Vagina (tissue), 2 donors: ENCODE results near the gene ASB5. TPM values are rescaled to one million over a fixed set of nuclear protein-coding genes. Genes with fewer than 3 reads are reported as not detected.

Source experiments
- DNase-seq, 2 donors: peaks; one replicate each; pipeline ENCODE4 v3.0.0-alpha.2; 2017; ENCODE audit errors: extremely low spot score in 2 of 2
- H3K27ac ChIP-seq: fragments of 200-600 bp; sonication (generic); one replicate; pipeline ENCODE4 v1.5.1; 2019
- H3K27me3 ChIP-seq: fragments of 200-600 bp; sonication (generic); one replicate; pipeline ENCODE4 v1.5.1; 2019
- H3K36me3 ChIP-seq, 2 donors: fragments of 200-600 bp; sonication (generic); one replicate each; pipeline ENCODE4 v1.5.1; 2017 to 2019
- H3K4me1 ChIP-seq: fragments of 200-600 bp; sonication (generic); one replicate; pipeline ENCODE4 v1.5.1; 2019
- H3K4me3 ChIP-seq, 2 donors: fragments of 200-600 bp; sonication (generic); 1 replicate in 1 of 2; 2 replicates in 1 of 2; pipeline ENCODE4 v1.5.1; 2016 to 2019
- H3K9me3 ChIP-seq: fragments of 200-600 bp; sonication (generic); one replicate; pipeline ENCODE4 v1.5.1; 2019
- POLR2A ChIP-seq, 2 donors: fragments of 450-650 bp; IDR thresholded peaks; one replicate each; pipeline ENCODE4 v1.6.1; 2017; ENCODE audit warnings: antibody characterized with exemption in 2 of 2, mild to moderate bottlenecking in 2 of 2, moderate library complexity in 2 of 2
- POLR2AphosphoS5 ChIP-seq, 2 donors: sonication (generic); formaldehyde crosslinking; IDR thresholded peaks; one replicate each; pipeline ENCODE4 v1.9.0; 2017; ENCODE audit warnings: antibody characterized with exemption in 2 of 2, mild to moderate bottlenecking in 2 of 2, low read depth in 1 of 2; ENCODE audit not compliant: insufficient read depth in 1 of 2
- intact Hi-C: fragments of 100-400 bp; cut with DNase I; formaldehyde crosslinking; loops from one replicate; pipeline ENCODE4 v1.15.1; 2023
- total RNA-seq: library from RNA; depleted of rRNA; stranded (reverse); fragments of >200 nt; gene quantifications from one replicate; pipeline ENCODE4 v1.2.3, GENCODE V29; 2016
- TF ChIP-seq, protein P1 (sequence below), 3 experiments: fragments of 450-650 bp in 2 of 3; fragments of 200-600 bp in 1 of 3; sonication (generic) in 1 of 3; IDR thresholded peaks; one replicate each; pipeline ENCODE4 v1.5.1; 2017 to 2019; ENCODE audit warnings: antibody characterized with exemption in 3 of 3, mild to moderate bottlenecking in 2 of 3, moderate library complexity in 2 of 3

ASB5 gene
- total RNA-seq, 1 donor from 2014 or later = 5.9 TPM

DNA sequence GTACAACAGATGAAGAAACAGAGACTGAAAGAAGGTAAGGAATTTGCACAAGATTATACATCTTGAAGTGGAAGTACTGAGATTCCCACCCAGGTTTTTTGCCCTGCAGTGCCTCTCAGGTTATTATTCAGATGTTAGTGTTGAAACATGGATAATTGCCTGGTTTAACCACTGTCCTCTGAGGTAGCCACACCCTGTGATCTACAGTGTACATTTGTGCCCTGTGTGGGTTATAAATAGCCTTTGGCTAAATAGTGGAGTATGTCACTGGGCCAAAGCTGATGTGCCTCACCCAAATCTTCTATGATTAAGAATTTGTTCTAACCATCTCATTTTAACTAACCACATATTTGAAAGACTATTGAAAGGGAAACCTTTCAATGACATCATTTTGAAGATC lies 5.4 kb upstream of the ASB5 start:
- no peak for DNase-seq
- Histone ChIP-seq H3K36me3 (no peaks in the 10 kb centered on the region), H3K27me3 (no peaks in the 10 kb centered on the region), H3K4me3 (no peak overlapping the region), H3K27ac (no peak overlapping the region), H3K4me1 (no peaks in the 10 kb centered on the region), H3K9me3 (no peaks in the 10 kb centered on the region)
- intact Hi-C loops = no loop called here
- TF ChIP-seq POLR2AphosphoS5 (IDR thresholded peaks at IDR 0.05; ENCODE audit: insufficient read depth in 1 of 2, low read depth in 1 of 2) = no peak
- TF ChIP-seq, protein P1, sequence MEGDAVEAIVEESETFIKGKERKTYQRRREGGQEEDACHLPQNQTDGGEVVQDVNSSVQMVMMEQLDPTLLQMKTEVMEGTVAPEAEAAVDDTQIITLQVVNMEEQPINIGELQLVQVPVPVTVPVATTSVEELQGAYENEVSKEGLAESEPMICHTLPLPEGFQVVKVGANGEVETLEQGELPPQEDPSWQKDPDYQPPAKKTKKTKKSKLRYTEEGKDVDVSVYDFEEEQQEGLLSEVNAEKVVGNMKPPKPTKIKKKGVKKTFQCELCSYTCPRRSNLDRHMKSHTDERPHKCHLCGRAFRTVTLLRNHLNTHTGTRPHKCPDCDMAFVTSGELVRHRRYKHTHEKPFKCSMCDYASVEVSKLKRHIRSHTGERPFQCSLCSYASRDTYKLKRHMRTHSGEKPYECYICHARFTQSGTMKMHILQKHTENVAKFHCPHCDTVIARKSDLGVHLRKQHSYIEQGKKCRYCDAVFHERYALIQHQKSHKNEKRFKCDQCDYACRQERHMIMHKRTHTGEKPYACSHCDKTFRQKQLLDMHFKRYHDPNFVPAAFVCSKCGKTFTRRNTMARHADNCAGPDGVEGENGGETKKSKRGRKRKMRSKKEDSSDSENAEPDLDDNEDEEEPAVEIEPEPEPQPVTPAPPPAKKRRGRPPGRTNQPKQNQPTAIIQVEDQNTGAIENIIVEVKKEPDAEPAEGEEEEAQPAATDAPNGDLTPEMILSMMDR (IDR thresholded peaks at IDR 0.05) = no peak
- TF ChIP-seq POLR2A (IDR thresholded peaks at IDR 0.05) = no peak

DNA sequence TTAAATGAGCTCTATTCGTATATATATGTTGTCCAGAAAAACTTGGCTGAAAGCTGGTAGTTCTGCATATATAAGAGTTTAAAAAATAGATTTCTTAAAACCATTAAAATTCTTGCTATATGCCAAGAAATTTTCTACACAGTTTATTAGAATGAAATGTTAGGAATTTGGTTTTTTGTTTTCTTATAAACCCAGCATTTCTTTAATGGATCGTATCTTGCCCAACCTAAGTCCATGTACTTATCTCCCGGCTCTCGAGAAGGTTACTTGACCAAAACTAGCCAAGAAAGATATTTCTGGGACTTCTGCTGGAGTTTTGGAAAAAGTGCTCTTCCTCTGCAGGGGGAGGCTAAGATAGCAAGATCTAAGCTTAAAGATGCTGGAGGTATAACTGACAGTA lies 4.7 kb upstream of the ASB5 start:
- intact Hi-C loops = no loop called here
- H3K27me3 ChIP-seq = no peaks in the 10 kb centered on the region
- no peaks in the 10 kb centered on the region for H3K4me1 ChIP-seq
- H3K9me3 ChIP-seq = no peaks in the 10 kb centered on the region
- DNase-seq = no peak
- H3K36me3 ChIP-seq = no peaks in the 10 kb centered on the region
- TF ChIP-seq POLR2A (IDR thresholded peaks at IDR 0.05) = no peak
- no peak for TF ChIP-seq POLR2AphosphoS5 (IDR thresholded peaks at IDR 0.05; ENCODE audit: insufficient read depth in 1 of 2, low read depth in 1 of 2)
- TF ChIP-seq, protein P1 (IDR thresholded peaks at IDR 0.05) = no peak
- no peak overlapping the region for H3K4me3 ChIP-seq
- H3K27ac ChIP-seq = no peak overlapping the region

DNA sequence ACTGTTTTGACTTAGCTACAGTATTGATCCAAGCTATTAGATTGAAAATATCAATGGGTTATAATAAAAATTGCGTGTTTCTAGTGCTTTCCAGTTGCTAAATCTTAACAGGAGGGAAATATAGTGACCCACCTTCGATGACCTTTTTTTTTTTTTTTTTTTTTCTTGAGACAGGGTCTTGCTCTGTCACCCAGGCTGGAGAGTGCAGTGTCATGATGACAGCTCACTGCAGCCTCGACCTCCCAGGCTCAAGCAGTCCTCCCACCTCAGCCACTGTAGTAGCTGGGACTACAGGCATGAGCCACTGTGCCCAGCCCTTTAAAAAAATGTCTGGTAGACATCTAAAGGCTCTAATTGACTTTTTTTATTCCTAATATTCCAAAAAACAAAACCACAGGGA lies 3.8 kb upstream of the ASB5 start:
- Histone ChIP-seq H3K36me3 (no peaks in the 10 kb centered on the region), H3K4me1 (no peaks in the 10 kb centered on the region), H3K27ac (no peak overlapping the region), H3K9me3 (no peaks in the 10 kb centered on the region), H3K27me3 (no peaks in the 10 kb centered on the region), H3K4me3 (no peak overlapping the region)
- TF ChIP-seq POLR2A (IDR thresholded peaks at IDR 0.05) (no peak), POLR2AphosphoS5 (IDR thresholded peaks at IDR 0.05; ENCODE audit: insufficient read depth in 1 of 2, low read depth in 1 of 2) (no peak)
- TF ChIP-seq, protein P1 (IDR thresholded peaks at IDR 0.05) = no peak
- DNase-seq = no peak
- intact Hi-C loops = no loop called here

DNA sequence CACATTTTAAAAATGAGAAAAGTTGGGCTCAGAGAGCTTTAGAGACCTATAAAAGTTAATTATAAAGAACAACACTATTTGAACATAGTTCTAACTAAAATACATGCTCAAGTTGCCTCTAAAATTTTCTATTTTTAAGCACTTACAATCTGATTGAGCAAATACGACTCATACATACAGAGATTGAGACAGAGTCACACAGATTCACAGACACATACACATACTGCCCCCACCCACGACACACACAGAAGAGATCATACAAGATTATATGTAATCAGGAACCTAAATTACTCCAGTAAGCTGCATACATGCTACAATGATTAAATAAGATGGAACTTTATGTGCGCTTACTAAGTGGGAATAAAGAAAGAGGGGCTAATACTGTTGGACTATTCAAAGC lies 2.7 kb upstream of the ASB5 start:
- intact Hi-C loops = no loop called here

DNA sequence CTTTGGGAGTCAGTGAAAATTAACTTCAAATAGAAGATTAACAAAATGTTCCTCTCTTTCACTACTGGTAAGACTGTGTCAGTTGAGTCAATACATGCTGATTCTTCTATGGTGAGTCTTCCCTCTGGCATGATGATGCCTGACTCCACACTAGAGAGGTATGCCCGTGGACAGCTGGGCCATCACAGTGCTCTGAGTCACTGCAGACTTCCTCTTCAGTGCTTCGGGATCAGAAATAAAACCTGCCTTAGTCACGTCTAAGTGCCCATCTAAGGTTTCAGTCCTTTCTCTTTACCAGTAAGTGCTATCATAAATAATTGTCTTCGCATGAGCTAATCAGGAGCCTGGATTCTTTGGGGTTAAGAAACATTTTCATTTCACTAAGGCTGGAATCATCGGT lies 1.6 kb upstream of the ASB5 start:
- H3K27me3 ChIP-seq = no peaks in the 10 kb centered on the region
- no peaks in the 10 kb centered on the region for H3K36me3 ChIP-seq
- no peak overlapping the region for H3K27ac ChIP-seq
- no peaks in the 10 kb centered on the region for H3K4me1 ChIP-seq
- TF ChIP-seq, protein P1 (IDR thresholded peaks at IDR 0.05) = no peak
- TF ChIP-seq POLR2A (IDR thresholded peaks at IDR 0.05) (no peak), POLR2AphosphoS5 (IDR thresholded peaks at IDR 0.05; ENCODE audit: insufficient read depth in 1 of 2, low read depth in 1 of 2) (no peak)
- no peak overlapping the region for H3K4me3 ChIP-seq
- DNase-seq = no peak
- H3K9me3 ChIP-seq = no peaks in the 10 kb centered on the region
- intact Hi-C loops = no loop called here

More for the DNA sequence above, 2.7 kb upstream of the ASB5 start:
- Histone ChIP-seq H3K4me1 (no peaks in the 10 kb centered on the region), H3K27ac (no peak overlapping the region), H3K27me3 (no peaks in the 10 kb centered on the region), H3K9me3 (no peaks in the 10 kb centered on the region), H3K4me3 (no peak overlapping the region), H3K36me3 (no peaks in the 10 kb centered on the region)
- TF ChIP-seq, protein P1 (IDR thresholded peaks at IDR 0.05) = no peak
- TF ChIP-seq POLR2AphosphoS5 (IDR thresholded peaks at IDR 0.05; ENCODE audit: insufficient read depth in 1 of 2, low read depth in 1 of 2) (no peak), POLR2A (IDR thresholded peaks at IDR 0.05) (no peak)
- DNase-seq = no peak
